Activated CD4-positive, alpha-beta T cell treated with anti-CD3 and anti-CD28 coated beads for 4 hours (primary cell): Measurements from ENCODE around the gene CD9.
"Not testable (repeated sequence)": the region's sequence is repeated elsewhere in the genome, so short reads cannot be mapped to it uniquely, and the experiment has no call there.

Experiments used
- DNase-seq, 2 donors: peaks; one replicate each; pipeline ENCODE4 v3.0.0-alpha.2; 2020

CD9 gene

DNA sequence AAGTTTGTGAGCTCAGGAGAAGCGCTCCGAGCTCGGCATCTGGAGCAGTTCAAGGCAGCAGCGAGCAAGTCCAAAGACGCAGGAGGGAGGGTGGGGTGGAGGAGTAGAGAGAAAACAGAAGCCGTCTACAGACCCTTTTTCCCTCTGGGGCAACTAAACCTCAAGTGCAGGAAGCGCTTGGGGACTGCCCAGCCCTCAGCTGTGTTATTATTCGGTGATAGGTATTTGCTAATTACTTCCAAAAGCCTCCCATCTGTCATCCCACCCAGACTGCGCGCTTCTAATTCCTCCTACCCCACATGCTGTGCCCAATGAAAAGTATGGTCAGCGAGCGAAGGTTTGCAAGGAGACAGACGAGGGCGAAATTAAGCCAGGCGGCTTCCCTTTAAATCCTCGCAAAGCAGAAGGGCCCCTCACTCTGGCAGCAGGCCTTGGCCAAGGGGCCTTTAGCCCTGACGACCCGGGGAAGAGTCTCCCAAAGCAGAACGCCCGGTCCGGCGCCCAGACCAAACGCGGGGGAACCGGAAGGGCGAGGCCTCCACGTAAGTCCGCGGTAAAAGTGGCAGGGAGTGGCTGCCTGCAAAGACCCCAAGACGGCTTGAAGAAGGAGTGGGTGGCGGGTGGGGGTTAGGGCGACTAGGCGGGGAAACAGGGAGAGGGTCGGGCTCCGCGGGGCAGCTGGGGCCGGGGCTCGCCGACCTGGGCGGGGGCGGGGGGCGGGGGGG is 507 bp upstream of the CD9 start:
- DNase-seq, result no peak

DNA sequence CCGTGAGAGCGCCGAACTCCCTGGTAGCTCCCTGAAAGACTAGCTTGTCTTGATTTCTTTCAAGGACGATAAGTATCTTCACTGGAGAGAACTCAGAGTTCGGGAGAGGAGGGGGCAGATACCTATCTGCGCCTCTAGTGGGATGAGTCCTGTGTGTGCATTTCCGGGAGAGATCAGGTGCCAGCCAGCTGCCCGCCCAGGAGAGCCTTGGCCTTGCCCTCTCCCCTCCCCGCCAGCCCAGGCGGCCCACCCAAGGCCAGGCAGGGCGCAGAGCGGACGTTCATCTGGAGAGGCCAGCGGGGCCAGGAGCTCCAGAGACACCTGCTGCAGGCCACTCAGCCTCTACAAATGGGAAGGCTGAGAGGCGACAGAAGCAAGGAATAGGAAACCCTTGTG is 1.0 kb downstream of the CD9 start:
- no peak for DNase-seq

DNA sequence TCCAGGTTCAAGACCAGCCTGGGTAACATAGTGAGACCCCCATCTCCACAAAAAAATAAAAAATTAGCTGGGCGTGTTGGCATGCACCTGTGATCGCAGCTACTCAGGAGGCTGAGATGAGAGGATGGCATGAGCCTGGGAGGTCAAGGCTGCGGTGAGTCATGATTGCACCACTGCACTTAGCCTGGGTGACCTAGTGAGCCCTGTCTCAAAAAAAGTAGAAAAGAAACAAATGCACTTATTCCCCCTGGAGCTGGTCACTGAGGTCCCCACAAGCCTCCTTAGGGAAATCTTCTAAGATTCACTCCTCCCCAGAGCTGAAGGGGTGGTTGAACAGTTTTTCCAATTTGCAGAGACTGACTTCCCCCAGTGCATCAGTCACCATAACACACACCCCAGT is 1.6 kb downstream of the CD9 start:
- no peak for DNase-seq

DNA sequence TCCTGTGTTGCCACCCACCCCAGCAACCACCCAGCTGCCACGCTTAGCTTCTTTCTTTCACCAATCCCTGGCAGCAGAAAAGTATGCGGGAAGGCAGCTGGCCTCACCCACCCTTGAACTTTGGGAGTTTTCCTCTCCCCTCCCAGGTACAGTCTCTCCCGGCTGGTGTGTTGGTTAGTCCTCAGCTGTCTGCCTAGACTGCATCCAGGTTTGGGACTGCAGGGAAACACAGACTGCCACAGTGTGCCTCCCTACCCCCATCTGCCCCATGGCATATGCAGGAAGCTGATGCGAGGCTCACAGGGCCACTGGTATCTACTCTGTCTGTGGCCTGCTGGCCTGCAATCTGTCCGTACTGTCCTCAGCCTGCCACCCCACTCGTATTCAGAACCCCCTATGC is 2.1 kb downstream of the CD9 start:
- no peak for DNase-seq

DNA sequence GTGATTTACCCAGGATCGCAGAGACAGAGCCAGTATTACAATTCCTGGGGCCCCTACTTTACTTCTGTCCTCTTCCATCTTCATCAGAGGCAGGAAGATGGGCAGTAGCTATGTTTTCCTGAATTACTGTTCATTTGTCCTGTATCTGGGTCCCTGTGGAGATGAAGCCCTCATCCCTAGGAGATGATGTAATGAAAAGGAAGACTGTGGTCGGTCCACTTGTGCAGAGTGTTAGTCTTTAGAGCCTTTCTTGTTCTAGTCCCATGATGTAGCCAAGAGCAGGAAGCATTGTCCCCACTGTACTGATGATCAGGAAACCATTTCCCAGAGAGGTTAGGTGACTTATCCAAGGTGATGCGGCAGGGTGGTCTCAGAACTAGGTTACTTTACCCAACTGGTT is 2.6 kb downstream of the CD9 start:
- DNase-seq, result no peak

DNA sequence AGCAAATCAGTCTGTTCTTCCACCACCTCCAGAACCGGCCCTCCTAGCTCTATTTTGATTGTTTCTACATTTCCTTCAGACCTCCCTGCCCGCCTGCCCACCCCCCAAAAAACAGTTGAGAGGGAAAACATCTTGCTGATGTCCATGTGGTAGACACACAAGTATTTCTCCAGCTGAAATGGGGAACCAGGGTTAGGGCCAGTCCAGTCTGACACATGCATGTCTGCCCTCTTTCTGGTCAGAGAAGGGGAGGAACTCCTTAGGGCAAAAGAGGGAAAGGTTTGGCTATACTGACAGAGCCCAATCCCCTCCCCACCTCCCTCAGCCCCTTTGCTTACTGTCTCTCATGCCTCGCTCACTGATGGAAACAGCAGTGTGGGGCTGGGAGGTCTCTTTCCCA is 3.4 kb downstream of the CD9 start:
- no peak for DNase-seq

DNA sequence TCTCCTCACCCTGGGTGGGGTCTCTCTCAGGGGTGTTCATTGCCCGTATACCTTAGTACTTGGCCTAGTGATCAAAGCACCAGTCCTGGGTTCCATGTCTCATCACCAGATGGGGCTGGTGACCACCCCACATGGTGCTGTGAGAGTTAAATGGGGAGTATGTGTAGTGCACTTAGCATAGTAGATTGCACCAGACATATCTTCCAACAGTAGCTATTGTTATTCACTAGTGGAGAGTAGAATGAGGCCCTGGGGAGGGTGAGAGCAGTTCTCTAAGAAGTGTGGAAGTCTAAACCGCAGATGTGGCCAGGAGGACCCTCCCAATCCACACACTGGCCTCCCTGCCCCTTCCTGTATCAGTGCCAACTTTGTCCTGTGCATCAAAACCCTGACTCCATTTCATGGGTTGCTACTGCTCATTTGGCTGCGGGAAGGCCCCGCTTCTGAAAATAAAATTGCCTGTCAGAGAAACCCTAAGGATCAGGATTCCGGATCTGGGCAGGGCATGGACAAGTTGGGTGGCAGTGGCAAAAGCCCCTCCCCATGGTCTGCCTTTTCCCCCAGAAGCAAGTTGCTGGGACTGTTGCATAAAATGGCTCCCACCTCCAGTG is 4.4 kb downstream of the CD9 start:
- DNase-seq, result no peak

DNA sequence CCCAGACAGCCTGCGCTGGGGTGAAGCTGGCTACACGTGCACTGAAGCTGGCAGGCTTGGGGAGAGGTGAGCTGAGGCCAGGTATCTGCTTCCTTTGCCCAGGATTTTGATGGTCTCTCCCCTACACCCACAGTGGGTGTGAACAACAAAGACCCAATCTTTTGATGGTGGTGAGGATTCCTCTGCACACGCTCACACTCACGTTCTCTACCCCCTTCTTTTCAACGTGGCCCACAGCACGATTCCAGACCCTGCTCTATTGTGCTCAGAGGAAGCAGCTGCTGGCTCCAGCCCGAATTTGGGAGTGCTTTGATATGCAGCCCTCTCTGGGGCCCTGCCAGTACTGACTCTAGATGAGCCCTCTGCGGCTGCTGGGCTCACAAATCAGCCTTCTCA is 4.9 kb downstream of the CD9 start:
- no peak for DNase-seq

DNA sequence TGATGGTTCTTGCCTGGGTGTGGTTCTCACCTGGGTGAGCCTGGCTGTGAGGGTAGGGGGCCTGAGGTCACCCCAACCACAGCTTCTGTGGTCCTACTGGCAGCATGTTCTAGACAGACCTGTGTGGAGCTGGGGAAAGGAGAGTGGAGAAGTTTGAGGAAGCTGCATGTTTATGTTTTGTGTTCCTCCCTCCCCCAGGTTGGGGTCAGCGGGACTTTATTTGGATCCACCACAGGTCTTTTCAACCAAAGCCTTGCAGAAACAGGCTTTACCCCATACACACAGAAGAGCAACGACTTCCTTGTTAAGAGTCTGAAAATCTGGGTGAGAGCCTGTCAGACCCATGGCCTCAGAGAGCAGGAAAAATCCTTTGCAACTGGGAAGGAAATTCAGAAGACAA is 5.6 kb downstream of the CD9 start:
- no peak for DNase-seq

DNA sequence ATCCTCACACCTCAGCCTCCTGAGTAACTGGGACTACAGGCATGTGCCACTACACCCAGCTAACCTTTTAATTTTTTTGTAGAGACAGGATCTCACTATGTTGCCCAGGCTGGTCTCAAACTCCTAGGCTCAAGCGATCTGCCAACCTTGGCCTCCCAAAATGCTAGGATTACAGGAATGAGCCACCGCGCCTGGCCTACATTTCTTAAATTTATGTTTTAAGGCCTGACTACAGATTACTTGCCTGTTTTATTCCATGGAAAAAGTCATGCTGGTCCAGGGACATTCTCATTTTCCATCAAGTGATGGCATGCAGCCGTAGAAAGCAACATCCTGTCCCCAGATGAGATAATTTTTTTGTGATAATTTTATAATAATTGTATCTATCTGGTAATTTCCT is 6.1 kb downstream of the CD9 start:
- DNase-seq, result no peak

DNA sequence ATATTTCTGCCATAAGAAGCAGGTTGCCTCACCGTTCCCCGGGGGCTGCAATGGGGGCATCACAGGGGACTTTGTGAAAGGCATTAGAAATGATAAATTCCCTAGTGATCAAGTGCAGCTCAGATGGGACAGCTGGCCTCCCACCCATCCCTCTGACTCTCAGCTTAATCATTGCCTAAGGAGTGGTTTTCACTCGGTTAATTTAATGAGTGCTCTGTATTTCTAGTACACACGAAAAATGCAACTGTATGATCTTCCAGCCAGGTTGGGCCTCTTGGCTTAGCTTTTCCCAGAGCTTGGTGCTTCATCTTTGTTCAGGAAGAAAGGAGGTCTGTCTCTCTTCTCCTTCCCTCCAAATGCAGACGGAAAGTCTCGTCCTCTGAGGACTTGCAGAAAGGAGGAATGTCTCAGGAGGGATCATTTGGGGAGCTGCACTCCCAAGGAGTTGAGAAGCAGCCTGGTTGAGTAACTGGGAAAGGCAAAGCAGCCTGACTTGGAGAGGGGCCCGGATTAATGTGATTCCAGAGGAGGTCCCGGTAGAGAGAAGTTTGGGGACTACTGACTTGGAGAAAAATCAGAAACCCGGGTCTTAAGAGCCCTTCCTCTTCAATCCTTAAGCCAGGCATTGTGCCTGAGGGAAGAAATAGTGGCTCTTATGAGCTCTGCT is 7.2 kb downstream of the CD9 start:
- no peak for DNase-seq

DNA sequence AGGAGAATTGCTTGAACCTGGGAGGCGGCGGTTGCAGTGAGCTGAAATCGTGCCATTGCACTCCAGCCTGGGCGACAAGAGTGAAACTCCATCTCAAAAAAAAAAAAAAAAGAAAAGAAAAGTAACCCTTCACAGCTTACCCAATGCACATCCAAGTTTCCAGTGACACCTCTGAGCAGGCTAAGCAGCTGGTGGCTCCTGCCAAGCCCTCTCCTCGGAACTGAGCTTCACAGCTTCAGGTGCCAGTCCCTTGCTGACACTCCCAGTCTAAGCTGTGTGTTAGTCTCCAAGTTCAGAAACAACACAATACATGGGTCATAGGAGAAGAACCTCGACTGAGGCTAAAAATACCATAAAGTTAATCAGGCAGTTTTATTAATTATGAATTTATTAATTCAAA is 7.9 kb downstream of the CD9 start:
- DNase-seq, result no peak

DNA sequence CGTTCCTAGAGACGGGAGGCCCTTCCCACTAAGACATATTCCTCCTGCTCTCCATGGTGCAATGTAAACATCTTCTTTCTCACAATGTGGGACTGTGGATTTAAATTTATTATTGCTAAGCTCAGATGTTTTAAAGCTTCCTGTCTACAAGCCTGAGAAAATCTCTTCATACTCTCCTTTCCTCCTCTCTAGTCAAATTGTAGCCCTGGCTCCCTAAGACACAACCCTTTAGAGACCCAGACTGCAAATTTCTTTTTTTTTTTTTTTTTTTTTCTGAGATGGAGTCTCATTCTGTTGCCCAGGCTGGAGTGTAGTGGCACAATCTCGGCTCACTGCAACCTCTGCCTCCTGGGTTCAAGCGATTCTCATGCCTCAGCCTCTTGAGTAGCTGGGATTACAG is 9.2 kb downstream of the CD9 start:
- not testable (repeated sequence) for DNase-seq

DNA sequence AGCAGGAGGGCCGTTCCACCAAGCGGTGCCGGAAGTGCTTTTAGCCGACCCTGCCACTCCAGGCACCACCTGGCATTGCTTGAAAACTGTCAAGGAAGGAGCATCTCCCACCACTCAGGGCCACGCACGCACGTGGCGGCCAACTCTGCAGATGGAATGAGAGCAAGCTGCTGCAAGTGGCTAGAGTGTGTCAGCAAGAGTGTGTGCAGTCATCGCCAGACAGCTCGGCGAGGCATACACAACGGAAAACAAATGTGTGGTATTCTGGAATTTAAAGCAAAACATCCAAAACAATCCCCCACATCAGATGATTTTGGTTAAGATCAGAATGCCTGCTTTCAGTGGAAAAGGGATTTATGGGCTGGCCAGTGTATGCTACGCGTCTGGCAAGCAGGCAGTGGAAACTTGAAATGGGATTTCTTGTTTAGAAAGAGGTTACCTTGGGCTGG is 11.2 kb downstream of the CD9 start:
- DNase-seq, result no peak

DNA sequence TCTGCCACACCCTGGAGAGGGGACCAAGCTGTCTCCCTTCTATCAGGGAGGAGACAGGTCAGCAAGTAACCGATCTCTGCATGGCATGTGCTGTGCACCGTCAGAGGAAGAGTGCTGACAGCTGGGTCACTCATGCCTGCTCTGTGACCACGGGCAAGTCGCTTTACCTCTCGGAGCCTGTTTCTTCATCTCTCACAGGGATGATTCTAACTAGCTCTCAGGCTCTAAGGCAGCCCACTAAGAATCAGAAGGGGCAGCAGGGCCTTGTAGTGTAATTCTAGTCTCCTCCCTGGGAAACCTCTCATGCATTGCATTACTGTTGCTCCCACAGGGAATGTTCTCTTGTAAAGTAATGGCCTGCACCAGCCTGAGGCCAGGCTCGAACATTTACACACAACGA is 11.9 kb downstream of the CD9 start:
- no peak for DNase-seq

DNA sequence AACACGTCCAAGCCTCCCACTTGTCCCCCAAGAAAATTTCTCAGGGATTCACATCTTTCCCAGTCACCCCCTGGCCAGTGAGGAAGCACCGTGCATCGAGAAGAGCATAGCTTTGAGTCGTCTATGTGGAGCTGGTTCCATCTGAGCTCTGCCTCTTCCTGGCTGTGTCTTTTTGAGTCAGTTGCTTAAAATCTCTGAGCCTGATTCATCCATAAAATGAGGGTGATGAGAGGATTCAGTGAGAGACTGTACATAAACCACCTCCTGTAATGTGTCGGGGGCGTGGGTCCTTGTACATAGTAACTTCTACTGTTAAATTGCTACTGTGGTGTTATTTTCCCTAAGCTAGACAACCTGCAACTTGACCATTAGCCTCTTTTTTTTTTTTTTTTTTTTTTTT is 13.8 kb downstream of the CD9 start:
- no peak for DNase-seq

DNA sequence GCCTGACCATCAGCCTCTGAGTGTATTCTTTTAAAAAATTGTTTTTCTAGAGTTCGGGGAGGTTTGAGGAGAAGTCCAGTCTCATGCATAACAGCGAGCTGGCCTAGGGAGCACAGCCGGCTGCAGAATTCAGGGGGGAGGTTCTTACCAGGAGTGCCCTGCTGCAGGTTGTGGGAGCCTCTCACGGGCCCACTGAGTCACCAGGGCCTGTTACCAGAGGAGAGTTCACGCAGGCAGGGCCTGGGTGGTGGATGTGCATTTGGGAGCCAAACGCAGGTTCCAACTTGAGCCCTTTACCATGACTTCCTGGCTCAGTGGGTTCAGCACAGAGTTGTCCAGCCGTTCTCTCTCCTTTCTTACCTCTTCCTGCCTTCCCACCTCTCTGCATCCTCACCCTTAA is 14.4 kb downstream of the CD9 start:
- no peak for DNase-seq

DNA sequence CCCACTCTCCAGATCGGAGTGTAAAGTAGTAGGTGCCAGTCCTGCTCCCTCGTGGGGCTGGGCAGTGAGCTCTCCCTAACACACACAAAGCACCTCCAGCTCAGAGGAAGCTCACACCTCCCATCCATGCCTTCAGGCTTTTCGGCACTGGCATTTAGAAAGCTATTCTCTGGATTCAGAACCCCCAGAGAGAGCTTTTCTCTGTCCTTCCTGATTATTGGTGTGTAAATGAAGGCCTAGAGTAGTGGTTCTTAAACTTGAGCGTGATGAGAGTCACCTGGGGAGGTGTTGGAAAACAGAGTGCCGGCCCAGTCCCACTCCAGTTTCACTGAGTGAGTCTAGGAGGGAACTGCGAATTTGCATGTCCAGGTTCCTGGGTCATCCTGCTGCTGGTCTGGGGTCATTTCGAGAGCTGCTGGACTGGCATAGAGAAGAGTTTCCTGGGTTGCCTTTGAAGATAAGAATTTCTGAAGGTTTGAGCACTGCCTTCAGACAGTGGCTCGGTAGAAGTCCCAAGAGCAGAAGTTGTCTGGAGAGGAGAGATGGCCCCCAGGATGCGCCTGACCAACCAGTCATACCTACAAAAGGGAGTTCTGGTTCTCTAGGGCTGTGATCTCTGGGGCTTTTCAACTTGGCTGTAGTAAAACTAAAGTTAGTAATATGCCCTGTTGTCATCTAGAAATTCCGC is 15.1 kb downstream of the CD9 start:
- DNase-seq, result no peak

DNA sequence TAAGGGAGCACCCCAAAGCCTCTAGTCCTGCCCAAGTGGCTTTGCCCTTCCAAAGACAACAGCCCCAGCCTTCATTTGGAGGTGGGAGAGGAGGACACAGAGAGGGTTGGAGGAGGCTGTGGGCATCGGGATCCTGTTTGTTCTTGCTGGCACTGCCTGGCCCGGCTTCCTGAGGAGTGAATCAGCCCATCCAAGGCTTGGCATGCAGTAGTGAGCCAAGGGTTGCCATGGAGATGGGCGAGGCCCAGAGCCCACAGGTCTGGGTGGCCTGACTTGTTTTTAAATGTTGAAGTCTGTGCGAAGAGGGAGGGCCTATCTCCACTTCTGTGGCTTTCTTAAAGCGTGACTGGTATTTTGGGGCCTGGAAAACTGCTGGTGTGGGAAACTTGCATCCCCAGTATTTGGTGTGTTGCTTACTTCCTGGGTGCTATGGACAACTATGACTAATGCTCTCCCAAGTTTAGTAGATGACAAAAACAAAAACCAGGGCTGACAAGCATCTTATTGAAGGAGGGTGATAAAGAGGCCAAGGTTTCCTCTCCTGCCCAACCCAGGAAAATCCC is 15.8 kb downstream of the CD9 start:
- no peak for DNase-seq

DNA sequence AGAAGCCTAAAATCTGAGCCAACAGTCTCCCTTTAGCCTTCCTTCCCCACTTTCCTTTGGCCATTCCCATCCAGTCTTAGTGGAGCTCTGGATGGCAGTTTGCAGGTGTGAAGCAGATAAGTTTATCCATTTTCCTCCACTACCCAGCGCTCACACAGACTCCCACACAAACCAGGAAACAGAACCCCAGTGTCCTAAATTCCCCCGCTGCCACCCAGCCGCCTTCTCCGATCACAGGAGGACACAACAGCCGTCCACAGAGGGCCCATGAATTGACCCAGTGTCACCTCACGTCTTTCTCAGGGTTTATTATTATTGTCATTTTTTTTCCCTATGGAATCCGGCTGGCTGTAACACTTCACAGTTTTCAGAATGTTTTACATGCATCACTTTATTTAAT is 16.4 kb downstream of the CD9 start:
- no peak for DNase-seq

DNA sequence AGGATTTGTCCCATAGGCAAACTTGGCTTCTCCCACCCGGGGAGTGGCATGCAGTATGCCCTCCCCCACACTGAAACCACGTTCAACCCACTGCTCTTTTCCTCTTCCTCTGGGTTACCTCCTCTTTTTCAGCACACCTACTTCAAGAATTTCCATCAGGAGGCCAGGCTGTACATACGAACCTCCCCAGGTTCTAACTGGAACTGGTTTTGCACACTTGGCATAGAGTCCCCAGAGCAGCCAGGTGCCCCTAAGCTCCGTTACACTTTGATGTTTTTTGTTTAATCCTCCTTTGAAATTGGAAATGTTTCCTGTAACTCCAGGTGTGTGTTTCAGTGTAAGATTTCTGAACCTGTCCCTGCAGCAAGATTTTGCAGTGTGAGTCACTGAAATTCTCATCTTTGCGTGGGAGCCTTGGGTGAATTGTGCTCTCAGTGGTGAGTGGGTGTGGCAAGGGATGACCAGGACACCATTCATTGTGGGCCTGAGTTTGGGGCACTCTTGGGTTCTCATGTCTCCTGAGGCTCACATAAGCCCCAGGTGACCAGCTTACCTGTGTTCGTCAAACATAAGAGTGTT is 18.2 kb downstream of the CD9 start:
- no peak for DNase-seq

DNA sequence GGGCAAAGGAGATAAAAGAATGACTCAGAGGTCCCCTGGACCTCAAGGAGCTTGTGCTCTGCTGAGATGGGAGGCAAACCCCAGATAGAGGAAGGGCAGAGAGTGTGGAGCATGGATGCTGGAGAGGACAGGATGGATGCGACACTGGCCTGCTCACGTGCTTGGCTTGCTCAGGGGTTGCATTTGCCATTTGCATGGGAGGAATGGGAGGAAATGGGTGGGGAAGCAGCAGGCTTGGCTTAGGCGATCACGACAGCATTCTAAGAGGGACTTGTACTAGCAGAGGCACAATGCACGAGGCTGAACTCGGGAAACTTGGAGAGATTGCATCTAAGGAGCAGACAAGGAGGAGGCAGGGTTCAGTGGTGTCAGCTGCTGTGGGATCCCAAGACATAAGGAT is 19.8 kb downstream of the CD9 start:
- no peak for DNase-seq

DNA sequence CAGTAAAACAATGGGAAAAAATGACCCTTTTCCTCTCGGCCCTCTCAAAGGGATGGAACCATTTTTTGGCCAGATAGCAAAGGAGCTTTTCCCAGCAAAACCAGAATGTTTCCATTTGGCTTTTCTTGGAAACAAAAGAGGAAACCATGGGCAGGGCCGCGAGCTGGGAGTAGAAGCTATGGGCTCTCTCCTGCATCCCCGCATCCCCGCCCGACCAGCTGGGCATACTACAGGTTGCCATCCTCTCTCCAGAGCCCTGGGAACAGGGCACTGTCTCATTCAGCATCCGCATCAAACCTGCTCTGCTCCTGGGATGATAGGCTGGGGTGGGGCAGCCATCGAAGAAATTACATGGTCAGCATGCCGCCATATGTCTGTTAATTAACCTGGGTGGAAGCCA is 20.9 kb downstream of the CD9 start:
- no peak for DNase-seq
